GM21528 (cell line): ENCODE results near the gene PRKAR1B.
"Not testable (repeated sequence)": the region's sequence is repeated elsewhere in the genome, so short reads cannot be mapped to it uniquely, and the experiment has no call there.

Source experiments
- ATAC-seq: cut with Tn5 transposase; IDR thresholded peaks from one replicate; pipeline ENCODE4 v1.9.1; 2021; ENCODE audit warnings: mild to moderate bottlenecking, moderate library complexity; ENCODE audit not compliant: unreplicated experiment, low FRiP score

PRKAR1B gene

DNA sequence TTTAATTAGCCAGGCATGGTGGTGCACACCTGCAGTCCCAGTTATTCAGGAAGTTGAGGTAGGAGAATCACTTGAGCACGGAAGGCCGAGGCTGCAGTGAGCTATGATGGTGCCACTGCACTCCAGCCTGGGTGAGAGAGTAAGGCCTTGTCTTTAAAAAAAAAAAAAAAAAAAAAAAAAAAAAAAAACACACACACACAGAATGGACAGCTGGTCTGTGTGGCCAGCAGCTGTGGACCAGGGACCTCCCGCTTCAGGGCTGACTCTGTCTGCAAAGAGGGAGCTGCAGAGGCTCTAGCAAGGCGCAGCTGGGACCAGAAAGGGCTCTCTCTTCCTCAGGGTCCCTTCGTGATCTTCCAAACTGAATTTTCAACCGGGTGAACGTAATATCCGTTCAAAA, 54.2 kb downstream of the PRKAR1B start:
- ATAC-seq, result no peak

DNA sequence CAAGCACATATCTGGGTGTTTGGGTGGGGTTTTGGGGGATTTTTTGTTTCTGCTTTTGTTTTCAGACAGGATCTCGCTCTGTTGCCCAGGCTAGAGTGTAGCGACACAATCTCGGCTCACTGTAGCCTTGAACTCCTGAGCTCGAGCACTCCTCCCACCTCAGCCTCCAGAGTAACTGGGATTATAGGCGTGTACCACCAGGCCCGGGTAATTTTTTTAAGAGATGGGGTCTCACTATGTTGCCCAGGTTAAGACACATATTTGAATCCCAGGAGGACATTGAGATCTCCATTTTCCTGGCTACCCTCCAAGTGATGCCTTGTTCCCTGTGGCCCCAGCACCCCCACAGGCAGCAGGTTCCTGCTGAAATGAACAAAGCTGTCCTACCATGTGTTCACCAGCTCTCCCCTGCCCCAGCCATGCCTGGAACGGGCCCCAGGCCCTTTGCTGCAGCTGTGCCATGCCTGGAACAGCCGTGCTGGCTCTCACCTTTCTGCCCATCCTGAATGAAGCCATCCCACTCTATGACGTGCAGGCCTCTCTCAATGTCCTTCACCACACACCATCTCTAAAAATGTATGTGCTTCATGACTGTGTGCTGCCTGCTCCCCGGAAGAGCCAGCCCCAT, 55.6 kb downstream of the PRKAR1B start:
- no peak for ATAC-seq

DNA sequence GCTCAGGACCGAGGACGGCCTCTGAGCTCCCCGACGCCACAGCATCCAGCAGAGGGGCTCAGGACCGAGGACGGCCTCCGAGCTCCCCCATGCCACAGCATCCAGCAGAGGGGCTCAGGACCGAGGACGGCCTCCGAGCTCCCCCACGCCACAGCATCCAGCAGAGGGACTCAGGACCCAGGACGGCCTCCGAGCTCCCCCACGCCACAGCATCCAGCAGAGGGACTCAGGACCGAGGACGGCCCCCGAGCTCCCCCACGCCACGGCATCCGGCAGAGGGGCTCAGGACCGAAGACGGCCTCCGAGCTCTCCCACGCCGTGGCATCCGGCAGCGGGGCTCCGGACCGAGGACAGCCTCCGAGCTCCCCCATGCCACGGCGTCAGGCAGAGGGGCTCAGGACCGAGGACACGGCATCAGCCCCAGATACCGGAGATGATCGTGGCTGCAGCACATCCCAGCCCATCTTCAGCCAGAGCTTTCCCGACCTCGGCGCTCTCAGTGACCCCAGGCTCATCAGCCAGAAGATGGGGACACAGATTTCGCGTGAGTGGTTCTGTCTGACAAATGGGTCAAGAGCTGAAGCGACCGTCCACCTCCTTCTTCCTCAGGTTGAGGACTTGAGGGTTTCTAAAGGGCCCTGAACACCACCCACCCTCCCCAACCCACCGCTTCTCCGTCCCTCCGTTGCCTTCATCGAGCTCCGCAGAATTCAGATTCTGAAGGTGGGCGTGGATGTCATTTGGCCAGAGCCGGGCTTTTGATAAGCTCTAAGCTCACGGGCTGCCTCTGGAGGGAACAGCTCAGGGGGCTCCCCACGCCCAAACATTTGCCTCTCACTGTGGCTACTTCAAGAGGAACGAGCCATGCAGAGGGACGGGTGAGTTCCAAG, 56.3 kb downstream of the PRKAR1B start:
- no peak for ATAC-seq

DNA sequence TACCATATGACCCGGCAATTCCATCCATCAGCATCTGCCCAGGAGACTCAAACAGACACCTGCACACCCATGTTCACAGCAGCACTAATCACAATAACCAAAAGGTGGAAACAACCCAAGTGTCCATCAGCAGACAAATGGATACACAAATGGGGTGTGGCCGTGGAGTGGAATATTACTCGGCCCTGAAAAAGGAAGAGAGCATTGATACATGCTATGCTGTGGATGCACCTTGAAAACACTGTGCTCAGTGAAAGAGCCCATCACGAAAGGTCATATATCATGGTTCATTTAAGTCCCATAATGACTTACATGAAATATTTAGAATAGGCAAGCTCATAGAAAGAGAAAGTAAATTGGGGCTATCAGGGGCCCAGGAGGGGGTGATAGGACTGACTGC, 58.1 kb downstream of the PRKAR1B start:
- no peak for ATAC-seq

DNA sequence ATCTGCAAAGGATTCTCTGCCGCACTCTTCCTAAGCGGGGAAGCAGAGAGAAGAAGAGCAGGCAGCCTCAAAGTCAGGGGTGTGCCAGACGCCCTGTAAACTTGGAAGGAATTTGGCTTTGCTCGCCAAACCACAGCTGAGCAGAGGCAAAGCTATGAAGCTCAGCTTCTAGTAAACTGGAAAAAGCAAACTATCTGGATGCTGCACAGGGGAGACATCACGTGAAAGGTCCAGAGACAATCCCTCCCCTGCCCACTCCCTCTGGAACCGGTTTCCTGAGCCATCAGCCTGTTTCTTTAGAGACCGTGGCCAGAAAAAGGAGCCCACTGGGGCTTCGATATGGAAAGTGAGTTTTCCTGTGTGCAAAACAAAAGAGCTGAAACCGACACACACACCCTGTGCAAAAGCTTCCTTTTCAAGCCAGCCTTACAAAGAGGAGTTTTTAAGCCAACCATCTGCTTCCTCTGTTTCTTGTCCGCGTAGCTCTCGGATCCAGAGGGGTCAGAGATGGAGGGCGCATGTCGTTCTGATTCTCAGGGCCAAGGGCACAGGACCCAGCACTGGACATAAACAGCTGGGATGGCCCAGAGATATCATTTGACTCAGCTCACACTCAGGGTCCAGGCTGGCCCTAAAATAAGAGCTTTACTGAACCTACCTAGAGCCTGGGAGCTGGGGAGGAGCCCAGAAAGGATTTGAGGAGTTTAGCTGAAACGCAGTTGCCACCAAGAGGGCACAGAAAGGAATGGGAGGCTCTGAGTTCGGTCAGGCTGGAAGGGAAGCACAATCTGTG, 58.7 kb downstream of the PRKAR1B start:
- no peak for ATAC-seq

DNA sequence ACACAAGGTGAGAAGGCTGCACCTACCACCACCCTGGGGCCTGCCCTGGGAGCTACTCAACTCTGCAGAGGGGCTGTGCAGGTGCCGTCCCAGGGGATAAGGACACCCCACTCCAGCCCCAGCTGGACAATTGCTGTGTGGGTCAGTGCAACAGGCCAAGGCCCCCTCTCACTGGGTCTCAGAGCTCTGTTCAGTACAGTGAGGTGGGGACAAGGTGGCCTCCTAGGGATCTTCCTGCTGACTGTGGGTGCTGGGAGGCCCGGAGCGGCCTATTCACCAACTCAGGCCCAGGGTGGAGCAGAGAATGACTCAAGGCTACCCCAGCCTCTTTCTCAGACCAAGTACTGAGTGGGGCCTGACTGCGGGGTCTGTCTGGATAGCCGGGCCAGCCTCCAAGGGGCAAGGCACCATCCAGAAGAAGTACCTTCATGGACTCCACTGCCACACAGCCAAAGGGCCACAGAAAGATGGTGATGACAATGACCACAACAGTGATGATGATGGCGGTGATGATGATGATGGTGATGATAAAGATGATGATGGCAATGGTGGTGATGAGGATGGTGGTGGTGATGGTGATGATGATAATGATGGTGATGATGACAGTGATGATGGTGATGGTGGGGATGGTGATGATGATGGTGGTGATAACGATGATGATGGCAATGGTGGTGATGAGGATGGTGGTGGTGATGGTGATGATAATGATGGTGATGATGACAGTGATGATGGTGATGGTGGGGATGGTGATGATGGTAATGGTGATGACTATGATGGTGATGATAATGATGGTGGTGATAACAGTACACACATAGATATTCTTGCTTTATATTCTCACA, 60.4 kb downstream of the PRKAR1B start:
- ATAC-seq, result no peak

DNA sequence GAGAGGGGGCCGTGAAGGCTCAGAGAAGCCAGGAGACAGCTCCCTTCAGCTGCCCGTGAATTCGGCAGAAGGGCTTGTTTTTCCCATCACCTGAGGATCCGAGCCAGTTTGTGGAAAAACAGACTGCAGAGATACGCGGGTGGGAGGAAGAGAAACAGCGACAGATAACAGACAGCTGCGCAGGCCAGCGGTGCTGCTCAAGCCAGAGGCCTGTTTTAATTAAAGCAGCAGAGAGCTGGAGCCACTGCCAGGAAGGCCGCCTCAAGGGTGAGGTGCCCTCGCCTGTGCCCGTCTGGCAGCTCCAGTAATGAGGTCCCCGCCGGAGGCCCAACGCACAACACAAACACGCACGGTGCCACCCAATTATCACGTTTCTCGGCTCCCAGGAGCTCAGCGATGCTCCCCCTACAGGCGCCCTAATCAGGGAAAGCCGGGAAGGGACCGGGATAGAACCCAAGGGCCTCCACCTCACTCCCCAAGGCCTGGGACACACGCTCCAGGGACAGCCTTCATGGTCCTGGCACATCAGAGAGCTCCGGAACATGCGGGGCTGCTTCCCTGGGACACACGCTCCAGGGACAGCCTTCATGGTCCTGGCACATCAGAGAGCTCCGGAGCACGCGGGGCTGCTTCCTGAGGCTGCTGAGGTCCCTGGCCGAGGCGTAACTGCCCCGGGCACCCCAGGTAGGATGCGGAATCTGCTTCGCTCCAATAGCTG, 61.2 kb downstream of the PRKAR1B start:
- ATAC-seq, result no peak

DNA sequence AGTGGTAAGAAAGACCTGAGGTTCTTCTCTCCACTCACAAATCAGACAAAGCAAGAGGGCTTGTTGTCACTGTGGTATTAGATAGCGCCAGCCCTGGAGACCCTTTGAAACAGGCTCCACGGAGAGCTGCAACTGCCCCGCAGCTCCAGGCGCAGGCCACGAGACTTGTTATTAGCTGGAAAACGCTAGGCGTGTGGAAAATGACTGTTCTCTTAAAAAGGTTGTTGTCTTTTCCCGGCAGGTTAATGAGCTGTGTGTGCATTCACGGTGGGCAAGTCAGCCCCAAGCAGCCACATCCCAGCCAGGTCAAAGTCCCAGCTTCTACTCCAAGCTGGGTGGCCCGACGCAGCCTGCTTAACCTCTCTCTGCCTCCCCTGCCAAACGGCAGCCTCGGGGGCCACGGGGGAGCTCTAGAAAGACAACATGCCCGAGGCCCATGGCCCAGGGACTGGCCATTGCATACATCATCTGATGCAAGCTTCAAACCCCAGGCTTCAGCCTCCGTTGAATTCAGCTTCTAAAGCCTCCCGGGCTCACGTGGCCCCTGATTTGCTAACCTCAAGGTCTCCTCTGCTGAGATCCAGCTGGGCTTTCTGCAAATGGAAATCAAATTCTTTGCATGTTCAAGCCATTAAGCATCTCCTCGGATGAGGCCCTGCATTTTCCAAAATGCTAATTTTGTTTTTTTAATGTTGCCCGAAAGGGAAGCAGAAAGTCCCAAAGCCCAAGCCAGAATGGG, 61.9 kb downstream of the PRKAR1B start:
- ATAC-seq, result no peak

DNA sequence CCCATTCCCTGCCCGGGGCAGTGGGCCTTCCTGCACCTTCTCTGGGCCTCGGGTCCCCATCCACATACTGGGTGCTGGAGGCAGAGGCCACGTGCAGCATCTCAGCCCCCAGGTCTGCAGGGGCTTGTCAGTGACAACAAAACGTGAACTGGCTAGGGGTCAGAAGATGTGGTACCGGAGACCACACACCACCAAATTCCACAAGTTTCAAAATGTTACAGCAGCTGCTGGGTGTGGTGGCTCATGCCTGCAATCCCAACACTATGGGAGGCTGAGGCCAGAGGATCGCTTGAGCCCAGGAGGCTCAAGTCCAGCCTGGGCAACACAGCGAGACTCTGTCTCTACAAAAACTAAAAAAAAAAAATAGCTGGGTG, 62.7 kb downstream of the PRKAR1B start:
- no peak for ATAC-seq

DNA sequence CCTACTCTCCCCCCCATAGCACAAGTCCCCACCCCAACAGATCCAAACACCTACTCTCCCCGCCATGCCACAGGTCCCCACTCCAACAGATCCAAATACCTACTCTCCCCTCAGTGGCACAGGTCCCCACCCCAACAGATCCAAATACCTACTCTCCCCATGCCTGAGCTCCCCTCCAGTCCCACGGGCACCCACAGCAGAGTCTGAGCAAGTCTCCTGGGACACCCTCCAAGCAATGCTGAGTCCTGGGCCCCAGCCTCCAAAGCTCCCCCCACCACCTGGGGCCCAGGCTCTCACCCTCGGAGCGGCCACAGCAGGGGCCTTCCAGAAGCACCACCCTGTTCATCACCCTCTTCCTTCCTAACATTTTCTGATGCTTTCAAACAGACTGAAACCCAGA, 64.5 kb downstream of the PRKAR1B start:
- no peak for ATAC-seq

DNA sequence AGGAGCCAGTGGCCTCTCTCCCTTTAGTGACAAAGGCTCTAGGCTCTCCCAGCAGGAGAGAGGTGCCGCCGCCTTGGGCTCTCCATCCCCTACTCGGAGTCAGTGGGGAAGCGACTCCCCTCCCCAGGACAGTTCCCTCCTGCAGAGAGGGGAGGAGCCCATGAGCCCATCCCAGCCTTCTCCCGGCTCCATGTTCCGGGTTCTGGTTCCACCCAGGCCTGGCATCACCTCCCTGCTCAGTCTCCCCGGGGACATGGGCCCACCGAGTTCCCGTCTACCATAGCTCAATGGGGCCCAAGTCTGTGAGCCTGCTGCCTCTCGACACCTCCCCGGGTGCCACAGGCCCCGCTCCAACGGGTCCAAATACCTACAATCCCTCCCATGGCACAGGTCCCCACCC, 67.1 kb downstream of the PRKAR1B start:
- no peak for ATAC-seq

DNA sequence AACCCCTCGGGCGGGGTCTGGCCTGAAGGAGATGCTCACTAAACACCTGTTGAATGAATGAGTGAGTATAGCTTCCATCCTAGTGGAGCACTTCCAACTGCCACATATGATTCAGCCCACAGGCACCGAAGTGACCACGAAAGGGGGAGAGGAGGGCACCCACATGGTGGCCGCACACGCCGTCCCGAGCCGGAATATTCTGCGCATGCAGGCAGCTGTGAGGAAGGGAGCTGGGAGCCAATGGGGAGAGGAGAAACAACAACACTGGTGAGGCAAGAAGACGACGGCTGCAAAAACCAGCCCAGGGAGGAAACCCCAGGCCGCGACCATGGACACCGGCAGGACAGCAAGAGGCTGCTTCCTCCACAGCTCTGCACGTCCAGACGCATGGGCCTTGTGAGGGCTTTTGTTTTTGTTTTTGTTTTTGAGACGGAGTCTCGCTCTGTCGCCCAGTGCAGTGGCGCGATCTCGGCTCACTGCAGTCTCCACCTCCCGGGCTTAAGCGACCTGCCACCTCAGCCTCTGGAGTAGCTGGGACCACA, 67.7 kb downstream of the PRKAR1B start:
- no peak for ATAC-seq

DNA sequence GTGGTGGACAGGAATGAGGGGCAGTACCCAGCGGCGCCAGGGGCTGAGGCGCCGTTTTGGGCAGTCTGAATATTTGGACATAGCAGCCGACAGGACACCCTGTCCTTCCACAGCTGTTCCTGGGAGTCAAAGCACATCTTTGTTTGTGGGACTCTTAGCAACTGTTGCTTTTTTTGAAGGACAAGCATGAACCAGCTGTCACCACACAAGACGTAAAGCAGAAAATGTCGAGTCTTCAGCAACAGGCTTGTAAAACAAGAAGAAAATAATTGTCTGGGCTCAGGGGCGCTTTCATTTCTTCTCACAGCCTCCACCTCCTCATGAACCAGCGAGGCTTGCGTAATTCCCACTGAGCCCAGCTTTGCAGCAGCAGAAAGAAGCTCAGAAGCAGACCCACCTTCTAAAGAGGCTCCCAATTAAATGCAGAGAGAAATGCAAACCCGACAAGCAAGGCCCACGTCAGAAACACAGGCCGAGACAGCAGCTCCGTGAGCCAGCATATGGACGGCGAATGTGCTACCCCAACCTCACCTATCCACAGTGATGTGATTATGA, 69.4 kb downstream of the PRKAR1B start:
- no peak for ATAC-seq

DNA sequence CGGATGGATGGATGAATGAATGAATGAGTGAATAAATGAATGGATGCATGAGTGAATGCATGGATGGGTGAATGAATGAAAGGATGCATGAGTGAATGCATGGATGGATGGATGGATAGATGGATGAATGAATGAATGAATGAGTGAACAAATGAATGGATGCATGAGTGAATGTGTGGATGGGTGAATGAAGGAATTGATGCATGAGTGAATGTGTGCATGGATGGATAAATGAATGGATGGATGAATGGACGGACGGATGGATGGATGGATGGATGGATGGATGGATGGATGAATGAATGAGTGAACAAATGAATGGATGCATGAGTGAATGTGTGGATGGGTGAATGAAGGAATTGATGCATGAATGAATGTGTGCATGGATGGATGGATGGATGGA, 70.1 kb downstream of the PRKAR1B start:
- ATAC-seq, result not testable (repeated sequence)

DNA sequence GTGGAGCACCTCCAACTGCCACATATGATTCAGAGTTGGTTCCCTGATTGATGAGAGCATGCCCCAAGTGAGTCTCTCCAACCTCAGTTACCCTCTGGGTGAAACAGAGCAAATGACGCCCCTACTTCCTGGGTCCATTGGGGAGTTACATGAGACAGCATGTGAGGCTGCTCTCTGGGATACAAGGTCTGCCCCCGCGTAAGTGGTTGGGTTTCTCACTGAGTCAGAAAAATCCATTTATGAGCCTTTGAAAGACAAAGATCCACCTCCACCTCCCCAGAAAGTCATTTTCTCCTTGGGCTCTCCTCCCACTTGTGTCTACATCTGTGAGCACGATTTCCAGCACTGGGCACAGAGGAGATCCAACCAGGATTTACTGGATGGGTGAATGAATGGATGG, 71.3 kb downstream of the PRKAR1B start:
- no peak for ATAC-seq

DNA sequence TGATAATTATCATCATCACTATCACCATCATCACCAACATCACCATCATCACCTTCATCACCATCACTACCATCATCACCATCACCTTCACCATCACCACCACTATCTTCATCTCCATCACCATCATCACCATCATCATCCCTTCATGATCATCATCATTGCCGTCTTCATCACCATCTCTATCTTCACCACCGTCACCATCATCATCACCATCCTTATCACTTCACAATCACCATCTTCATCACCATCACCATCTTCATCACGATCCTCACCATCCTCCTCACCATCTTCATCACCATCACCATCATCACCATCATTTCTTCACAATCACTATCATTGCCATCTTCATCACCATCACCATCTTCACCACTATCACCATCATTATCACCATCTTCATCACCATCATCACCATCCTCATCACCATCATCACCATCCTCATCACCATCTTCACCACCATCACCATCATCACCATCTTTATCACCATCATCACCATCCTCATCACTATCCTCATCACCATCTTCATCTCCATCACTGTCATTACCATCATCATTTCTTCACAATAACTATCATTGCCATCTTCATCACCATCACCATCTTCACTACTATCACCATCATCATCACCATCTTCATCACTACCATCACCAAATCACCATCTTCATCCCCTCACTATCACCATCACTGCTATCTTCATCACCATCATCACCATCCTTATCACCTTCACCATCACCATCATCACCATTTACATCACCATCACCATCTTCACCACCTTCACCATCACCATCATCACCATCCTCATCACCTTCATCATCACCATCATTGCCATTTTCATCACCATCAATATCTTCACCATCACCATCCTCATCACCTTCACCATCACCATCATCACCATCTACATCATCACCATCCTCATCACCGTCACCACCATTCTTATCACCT, 73.0 kb downstream of the PRKAR1B start:
- ATAC-seq, result no peak

DNA sequence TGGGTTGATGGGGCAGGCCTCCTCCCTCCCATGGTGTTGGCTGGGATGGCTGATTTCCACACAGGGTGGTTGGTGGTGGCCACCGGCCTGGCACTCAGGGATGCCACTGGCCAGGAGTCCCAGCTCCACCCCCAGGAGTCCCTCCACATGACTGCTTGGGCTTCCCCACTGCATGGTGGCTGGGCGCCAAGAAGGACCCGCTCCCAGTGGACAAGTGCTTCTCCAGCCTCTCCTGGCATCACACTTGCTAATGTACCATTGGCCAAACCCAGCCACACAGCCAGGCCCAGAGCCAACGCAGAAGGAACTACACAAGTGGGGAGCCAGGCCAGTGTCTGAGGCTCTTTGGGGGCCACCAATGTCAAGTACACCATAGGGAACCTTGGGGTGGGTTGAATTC, 74.2 kb downstream of the PRKAR1B start:
- no peak for ATAC-seq

DNA sequence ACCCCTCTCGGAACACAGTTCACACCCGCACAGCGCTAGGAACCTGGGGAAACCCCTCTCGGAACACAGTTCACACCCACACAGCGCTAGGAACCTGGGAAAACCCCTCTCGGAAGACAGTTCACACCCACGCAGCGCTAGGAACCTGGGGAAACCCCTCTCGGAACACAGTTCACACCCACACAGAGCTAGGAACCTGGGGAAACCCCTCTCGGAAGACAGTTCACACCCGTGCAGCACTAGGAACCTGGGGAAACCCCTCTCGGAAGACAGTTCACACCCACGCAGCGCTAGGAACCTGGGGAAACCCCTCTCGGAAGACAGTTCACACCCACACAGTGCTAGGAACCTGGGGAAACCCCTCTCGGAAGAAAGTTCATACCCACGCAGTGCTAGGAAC, 74.9 kb downstream of the PRKAR1B start:
- ATAC-seq, result not testable (repeated sequence)
